ENCODE data around the gene TRPV3.
A peak's percentile ranks its signal among the peaks of the same experiment; 100 is the strongest.

TRPV3 gene

GRCh38 chr17:3589784-3590183 lies 32.2 kb upstream of the TRPV3 start:
- peaks cover 12 to 66% of the 10 kb centered on the region in 2 experiments; a peak in 2 of 3 replicates for H3K36me3 ChIP-seq (ENCODE audit: control insufficient read depth in 2 of 2, insufficient read depth in 1 of 2, low read length in 2 of 2)
- no peaks in the 10 kb centered on the region for H3K4me1 ChIP-seq (ENCODE audit: control insufficient read depth, insufficient read depth, low read length)
- H3K4me3 ChIP-seq (ENCODE audit: low read depth, low read length): no peak overlapping the region
- TF ChIP-seq ZNF391 (tag by site-specific recombination; IDR thresholded peaks at IDR 0.05; ENCODE audit: borderline replicate concordance, low read depth): no peak
- no peak for TF ChIP-seq ZNF223 (tag by site-specific recombination; IDR thresholded peaks at IDR 0.05)
- TF ChIP-seq TRIM28 (IDR thresholded peaks at IDR 0.05; ENCODE audit: borderline replicate concordance, low read length): no peak
- no peak for TF ChIP-seq ZBTB49 (tag by site-specific recombination; IDR thresholded peaks at IDR 0.05; ENCODE audit: low read depth)
- TF ChIP-seq ZNF10 (tag by site-specific recombination; IDR thresholded peaks at IDR 0.05): no peak
- TF ChIP-seq ZFP69B (tag by site-specific recombination; IDR thresholded peaks at IDR 0.05): no peak
- no peak for TF ChIP-seq REPIN1 (tag by site-specific recombination; IDR thresholded peaks at IDR 0.05; ENCODE audit: low read depth)
- TF ChIP-seq ZNF473 (tag by site-specific recombination; IDR thresholded peaks at IDR 0.05): no peak
- no peak for TF ChIP-seq ZNF558 (tag by site-specific recombination; IDR thresholded peaks at IDR 0.05)
- no peak for TF ChIP-seq HIC1 (tag by site-specific recombination; IDR thresholded peaks at IDR 0.05)
- TF ChIP-seq ZIC2 (tag by site-specific recombination; IDR thresholded peaks at IDR 0.05): no peak
- TF ChIP-seq ZNF792 (tag by site-specific recombination; IDR thresholded peaks at IDR 0.05): no peak
- TF ChIP-seq ZNF768 (tag by site-specific recombination; IDR thresholded peaks at IDR 0.05): no peak
- no peak for TF ChIP-seq ZNF645 (tag by site-specific recombination; IDR thresholded peaks at IDR 0.05)
- TF ChIP-seq ZNF580 (tag by site-specific recombination; IDR thresholded peaks at IDR 0.05): no peak
- TF ChIP-seq IKZF3 (tag by site-specific recombination; IDR thresholded peaks at IDR 0.05): no peak
- TF ChIP-seq ZNF704 (tag by site-specific recombination; IDR thresholded peaks at IDR 0.05): no peak
- ChIA-PET CTCF (interaction anchor here (1.4 kb wide), 1 partner anchor 93 kb away, joined by 4 read pairs; no protein-coding TSS in a partner anchor), POLR2A (no interaction called here)
- no peaks in the 10 kb centered on the region for H3K9me3 ChIP-seq (ENCODE audit: control insufficient read depth, insufficient read depth, low read depth, low read length)
- no peak overlapping the region for H3K27ac ChIP-seq (ENCODE audit: extremely low read depth, low read depth, low read length)

- CTCF ChIA-PET: no interaction called here
- H3K4me1 ChIP-seq (ENCODE audit: control insufficient read depth, insufficient read depth, low read length): no peaks in the 10 kb centered on the region
- no peak for TF ChIP-seq ZNF555 (tag by site-specific recombination; conservative IDR thresholded peaks at IDR 0.05)
- TF ChIP-seq SP7 (tag by site-specific recombination; IDR thresholded peaks at IDR 0.05): no peak
- no peak for TF ChIP-seq ZBTB20 (tag by site-specific recombination; IDR thresholded peaks at IDR 0.05)
- TF ChIP-seq ZFHX2 (tag by site-specific recombination; conservative IDR thresholded peaks at IDR 0.05): peak; percentile 19; the same call in 1 of the 2 replicates
- TF ChIP-seq ZNF48 (tag by site-specific recombination; IDR thresholded peaks at IDR 0.05): no peak
- no peak overlapping the region for H3K4me3 ChIP-seq (ENCODE audit: low read depth, low read length)
- POLR2A ChIA-PET: no interaction called here
- no peak overlapping the region for H3K27ac ChIP-seq (ENCODE audit: extremely low read depth, low read depth, low read length)
- H3K9me3 ChIP-seq (ENCODE audit: control insufficient read depth, insufficient read depth, low read depth, low read length): no peaks in the 10 kb centered on the region
- H3K36me3 ChIP-seq (ENCODE audit: control insufficient read depth in 2 of 2, insufficient read depth in 1 of 2, low read length in 2 of 2): peaks cover 12 to 62% of the 10 kb centered on the region in 2 experiments; a peak in 2 of 3 replicates
Measured at GRCh38 chr17:3585826-3586225, 28.2 kb upstream of the TRPV3 start.

Data from HEK293 (cell line).